Keratinocyte (primary cell): ENCODE measurements around the gene GLI3. TPM values are rescaled to one million over a fixed set of nuclear protein-coding genes. Genes with fewer than 3 reads are reported as not detected.

Experiments used
- DNase-seq: peaks from one replicate; pipeline ENCODE4 v3.0.0-alpha.2; 2011; ENCODE audit warnings: low read depth, missing footprints, low spot score
- FAIRE-seq: peaks from 2 replicates; lab custom pipeline; 2011; peaks lifted over from hg19 to GRCh38; lab: Jason Lieb, UNC
- H2AFZ ChIP-seq: 2 replicates; pipeline ENCODE4 v1.6.0; 2012; ENCODE audit warnings: low read length, control low read depth, inconsistent platforms; ENCODE audit not compliant: control insufficient read depth
- H3K27ac ChIP-seq: 2 replicates; pipeline ENCODE4 v1.5.1; 2011; ENCODE audit warnings: low read length; ENCODE audit not compliant: control insufficient read depth, insufficient read depth
- H3K27me3 ChIP-seq: 3 replicates; pipeline ENCODE4 v1.6.0; 2011; ENCODE audit warnings: low read length; ENCODE audit not compliant: control insufficient read depth, insufficient read depth; ENCODE audit errors: extremely low read depth
- H3K36me3 ChIP-seq, 2 experiments: 2 replicates in 1 of 2; 3 replicates in 1 of 2; pipeline ENCODE4 v1.5.1; 2011; ENCODE audit warnings: low read length in 2 of 2, mild to moderate bottlenecking in 1 of 2; ENCODE audit not compliant: control insufficient read depth in 2 of 2, insufficient read depth in 2 of 2; ENCODE audit errors: extremely low read depth in 1 of 2
- H3K4me1 ChIP-seq: 3 replicates; pipeline ENCODE4 v1.5.1; 2011; ENCODE audit warnings: low read length; ENCODE audit not compliant: control insufficient read depth, insufficient read depth; ENCODE audit errors: extremely low read depth
- H3K4me2 ChIP-seq: 3 replicates; pipeline ENCODE4 v1.6.0; 2011; ENCODE audit warnings: low read depth, low read length; ENCODE audit not compliant: control insufficient read depth, insufficient read depth; ENCODE audit errors: extremely low read depth
- H3K4me3 ChIP-seq, 3 experiments: fragments of 200-600 bp in 1 of 3; sonication (generic) in 1 of 3; 2 replicates in 2 of 3; 3 replicates in 1 of 3; pipeline ENCODE4 v1.5.1; 2011 to 2016; ENCODE audit warnings: low read length in 3 of 3, mild to moderate bottlenecking in 3 of 3, control low read depth in 2 of 3, inconsistent platforms in 1 of 3, low read depth in 1 of 3, mixed read lengths in 1 of 3, mixed run types in 1 of 3, moderate library complexity in 1 of 3; ENCODE audit not compliant: control insufficient read depth in 2 of 3, insufficient read depth in 2 of 3; ENCODE audit errors: extremely low read depth in 1 of 3
- H3K79me2 ChIP-seq: 2 replicates; pipeline ENCODE4 v1.6.0; 2012; ENCODE audit warnings: low read length; ENCODE audit not compliant: control insufficient read depth, insufficient read depth
- H3K9ac ChIP-seq: 3 replicates; pipeline ENCODE4 v1.6.0; 2011; ENCODE audit warnings: low read length; ENCODE audit not compliant: control insufficient read depth, insufficient read depth; ENCODE audit errors: extremely low read depth
- H3K9me1 ChIP-seq: 3 replicates; pipeline ENCODE4 v1.6.0; 2011; ENCODE audit warnings: low read length; ENCODE audit not compliant: control insufficient read depth, insufficient read depth; ENCODE audit errors: extremely low read depth
- H3K9me3 ChIP-seq: 2 replicates; pipeline ENCODE4 v1.5.1; 2012; ENCODE audit warnings: low read depth, low read length; ENCODE audit not compliant: control insufficient read depth
- H4K20me1 ChIP-seq: 3 replicates; pipeline ENCODE4 v1.6.0; 2011; ENCODE audit warnings: low read length; ENCODE audit not compliant: control insufficient read depth, insufficient read depth; ENCODE audit errors: extremely low read depth
- CTCF ChIP-seq, 3 experiments: IDR thresholded peaks in 1 of 3; conservative IDR thresholded peaks in 1 of 3; optimal IDR thresholded peaks in 1 of 3; 2 replicates in 2 of 3; 3 replicates in 1 of 3; pipeline versions ENCODE3 to v1.5.1; 2011; ENCODE audit warnings: low read length in 3 of 3, mild to moderate bottlenecking in 3 of 3, moderate library complexity in 2 of 3, control low read depth in 1 of 3, inconsistent platforms in 1 of 3; ENCODE audit not compliant: insufficient read depth in 2 of 3; ENCODE audit errors: extremely low read depth in 1 of 3
- EZH2 ChIP-seq: IDR thresholded peaks from one replicate; pipeline ENCODE4 v1.6.1; 2012; ENCODE audit warnings: inconsistent platforms, mild to moderate bottlenecking, low read length, moderate library complexity
- dilution Hi-C: fragments of 300-500 bp; cut with MboI; formaldehyde crosslinking; loops from one replicate; pipeline ENCODE4 v1.7.0; 2020; ENCODE audit warnings: low sequenced_read_pairs; ENCODE audit not compliant: extremely low pct_ligation_motif_present
- polyA plus RNA-seq, 5 experiments: library from polyadenylated mRNA; depleted of rRNA in 3 of 5; stranded (reverse) in 3 of 5; stranded (forward) in 1 of 5; unstranded in 1 of 5; fragments of >200 nt; gene quantifications; 1 replicate in 1 of 5; 2 replicates in 3 of 5; 3 replicates in 1 of 5; pipeline versions ENCODE4 v1.2.1 to v1.2.3, GENCODE V29; 2011 to 2012; ENCODE audit warnings: missing spikeins in 2 of 5, low read depth in 1 of 5, low replicate concordance in 1 of 5

The GLI3 gene
- polyA plus RNA-seq, 1 donor (not counting 4 experiments of a cell fraction or from before 2014, with no cell fraction given) = 3.6 TPM

DNA sequence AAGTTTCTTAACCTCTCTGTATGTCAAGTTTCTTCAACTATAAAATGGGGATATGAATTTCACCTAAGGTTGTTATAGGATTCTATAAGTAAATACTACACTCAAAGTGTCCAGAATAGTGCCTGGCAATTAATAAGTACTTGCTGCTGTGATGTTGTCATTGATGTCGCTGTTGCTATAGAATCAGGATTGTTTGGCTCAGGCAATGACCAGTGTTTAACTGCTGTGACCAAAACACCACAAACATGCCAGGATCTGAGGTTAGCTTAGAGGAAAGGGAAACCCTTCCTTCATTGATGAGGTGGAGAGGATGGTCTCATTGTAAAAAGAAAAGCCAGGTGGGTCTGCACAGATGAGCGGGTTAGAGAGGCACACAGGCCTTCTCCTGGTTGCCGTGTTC lies 311.1 kb downstream of the GLI3 start:
- no peak overlapping the region for H3K27ac ChIP-seq
- H3K27me3 ChIP-seq = no peaks in the 10 kb centered on the region
- DNase-seq (no peak), FAIRE-seq (no peak)
- H3K9me3 ChIP-seq = no peaks in the 10 kb centered on the region
- dilution Hi-C loops = no loop called here
- H3K4me1 ChIP-seq = peaks cover 7% of the 10 kb centered on the region
- H3K9ac ChIP-seq = no peak overlapping the region
- H4K20me1 ChIP-seq = no peaks in the 10 kb centered on the region
- H3K36me3 ChIP-seq = no peaks in the 10 kb centered on the region
- no peak overlapping the region for H2AFZ ChIP-seq
- H3K4me3 ChIP-seq = no peak overlapping the region
- H3K4me2 ChIP-seq = no peak overlapping the region
- H3K79me2 ChIP-seq = no peaks in the 10 kb centered on the region
- TF ChIP-seq CTCF (optimal IDR thresholded peaks at IDR 0.05 in 1 of 3, IDR thresholded peaks at IDR 0.05 in 1 of 3, conservative IDR thresholded peaks at IDR 0.05 in 1 of 3; ENCODE audit: extremely low read depth in 1 of 3, insufficient read depth in 2 of 3, low read length in 3 of 3) (no peak), EZH2 (no peak)
- H3K9me1 ChIP-seq = no peaks in the 10 kb centered on the region

DNA sequence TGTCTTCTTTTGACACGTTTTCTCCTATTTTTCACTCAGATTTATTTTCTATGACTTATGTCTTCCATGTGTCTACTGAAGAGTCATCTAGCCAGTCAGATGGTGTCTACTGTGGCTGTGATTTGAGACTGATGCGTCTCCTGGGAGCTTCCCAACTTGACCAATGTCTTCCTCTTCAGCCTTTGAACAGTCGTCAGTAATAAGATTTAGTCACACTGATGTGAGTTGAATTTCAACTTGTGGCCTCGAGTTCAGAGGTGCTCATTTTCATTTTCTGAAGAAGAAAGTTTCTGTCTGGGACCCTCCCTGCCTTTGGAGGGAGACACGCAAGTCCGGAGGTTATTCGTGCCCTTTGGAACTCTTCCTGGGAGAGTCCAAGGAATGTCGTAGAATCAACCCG lies 312.2 kb downstream of the GLI3 start:
- DNase-seq (no peak), FAIRE-seq (no peak)
- Histone ChIP-seq H3K4me1 (no peaks in the 10 kb centered on the region), H3K27ac (no peak overlapping the region), H3K9me3 (no peaks in the 10 kb centered on the region), H3K27me3 (no peaks in the 10 kb centered on the region), H3K9ac (no peak overlapping the region), H3K79me2 (no peaks in the 10 kb centered on the region), H3K9me1 (no peaks in the 10 kb centered on the region), H3K36me3 (no peaks in the 10 kb centered on the region), H2AFZ (no peak overlapping the region), H3K4me2 (no peak overlapping the region), H3K4me3 (no peak overlapping the region), H4K20me1 (no peaks in the 10 kb centered on the region)
- dilution Hi-C loops = no loop called here
- TF ChIP-seq EZH2 = no peak
- no peak for TF ChIP-seq CTCF (optimal IDR thresholded peaks at IDR 0.05 in 1 of 3, IDR thresholded peaks at IDR 0.05 in 1 of 3, conservative IDR thresholded peaks at IDR 0.05 in 1 of 3; ENCODE audit: extremely low read depth in 1 of 3, insufficient read depth in 2 of 3, low read length in 3 of 3)
